Right lobe of liver (tissue), 4 donors: ENCODE data around the gene ZBTB12.

ENCODE experiments used
- POLR2A ChIP-seq: fragments of 450-650 bp; IDR thresholded peaks from one replicate; pipeline ENCODE4 v1.6.1; 2017; ENCODE audit warnings: antibody characterized with exemption, mild to moderate bottlenecking
- TF ChIP-seq, protein P1 (sequence below), 4 donors: fragments of 200-600 bp in 3 of 4; fragments of 450-650 bp in 1 of 4; IDR thresholded peaks; one replicate each; pipeline versions ENCODE4 v1.5.1 to v1.8.0; 2016 to 2022; ENCODE audit warnings: antibody characterized with exemption in 4 of 4, mild to moderate bottlenecking in 2 of 4
- donor health status: DM: no; HTN: no; CAD: no.
- donor health status: DM: no; HTN: no; CAD: no.
- donor health status: DM: no; HTN: yes; CAD: no.

DNA sequence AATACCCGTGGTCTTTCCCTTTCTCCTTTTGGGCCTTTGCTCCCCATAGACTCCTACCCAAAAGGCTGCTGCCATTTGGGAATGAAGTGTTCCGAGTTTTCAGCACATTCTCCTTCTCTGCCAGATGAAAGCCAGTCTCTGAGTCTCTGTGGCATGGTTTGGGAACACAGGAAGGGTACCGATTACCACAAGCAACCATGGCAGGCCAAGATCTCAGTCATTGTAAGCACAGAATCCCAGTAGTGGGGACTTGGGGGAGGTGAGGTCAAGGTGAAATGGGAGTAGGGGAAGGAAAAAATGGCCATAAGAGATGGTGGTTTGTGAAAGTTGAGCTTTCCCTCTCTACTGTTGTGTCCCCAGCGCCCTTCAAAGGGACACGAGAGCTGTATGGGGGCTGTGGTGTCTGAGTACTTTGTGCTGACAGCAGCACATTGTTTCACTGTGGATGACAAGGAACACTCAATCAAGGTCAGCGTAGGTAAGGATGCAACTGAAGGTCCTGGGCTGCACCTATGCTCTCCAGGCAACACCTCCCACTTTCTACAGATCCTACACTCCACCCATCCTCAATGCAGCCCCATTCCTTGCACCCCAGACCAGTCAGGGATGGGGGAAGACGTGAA, 48.2 kb upstream of the ZBTB12 start:
- TF ChIP-seq, protein P1, sequence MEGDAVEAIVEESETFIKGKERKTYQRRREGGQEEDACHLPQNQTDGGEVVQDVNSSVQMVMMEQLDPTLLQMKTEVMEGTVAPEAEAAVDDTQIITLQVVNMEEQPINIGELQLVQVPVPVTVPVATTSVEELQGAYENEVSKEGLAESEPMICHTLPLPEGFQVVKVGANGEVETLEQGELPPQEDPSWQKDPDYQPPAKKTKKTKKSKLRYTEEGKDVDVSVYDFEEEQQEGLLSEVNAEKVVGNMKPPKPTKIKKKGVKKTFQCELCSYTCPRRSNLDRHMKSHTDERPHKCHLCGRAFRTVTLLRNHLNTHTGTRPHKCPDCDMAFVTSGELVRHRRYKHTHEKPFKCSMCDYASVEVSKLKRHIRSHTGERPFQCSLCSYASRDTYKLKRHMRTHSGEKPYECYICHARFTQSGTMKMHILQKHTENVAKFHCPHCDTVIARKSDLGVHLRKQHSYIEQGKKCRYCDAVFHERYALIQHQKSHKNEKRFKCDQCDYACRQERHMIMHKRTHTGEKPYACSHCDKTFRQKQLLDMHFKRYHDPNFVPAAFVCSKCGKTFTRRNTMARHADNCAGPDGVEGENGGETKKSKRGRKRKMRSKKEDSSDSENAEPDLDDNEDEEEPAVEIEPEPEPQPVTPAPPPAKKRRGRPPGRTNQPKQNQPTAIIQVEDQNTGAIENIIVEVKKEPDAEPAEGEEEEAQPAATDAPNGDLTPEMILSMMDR (IDR thresholded peaks at IDR 0.05) = no peak
- TF ChIP-seq POLR2A = no peak
